HEK293 (cell line): ENCODE measurements around the gene TTC13.

Source experiments
- CTCF ChIP-seq: fragments of 450-650 bp; formaldehyde crosslinking; IDR thresholded peaks from 2 replicates; pipeline ENCODE4 v1.5.1; 2016; ENCODE audit warnings: missing biosample characterization, missing genetic modification characterization
- GLI4 ChIP-seq: fragments of 450-650 bp; formaldehyde crosslinking; IDR thresholded peaks from 2 replicates; pipeline ENCODE4 v1.5.1; 2016; ENCODE audit warnings: missing biosample characterization, missing genetic modification characterization
- MYNN ChIP-seq: fragments of 450-650 bp; formaldehyde crosslinking; IDR thresholded peaks from 2 replicates; pipeline ENCODE4 v1.5.1; 2016; ENCODE audit warnings: missing biosample characterization, missing genetic modification characterization, borderline replicate concordance
- ZNF350 ChIP-seq: fragments of 450-650 bp; formaldehyde crosslinking; IDR thresholded peaks from 2 replicates; pipeline ENCODE4 v1.5.0; 2017; ENCODE audit warnings: missing biosample characterization, mild to moderate bottlenecking, missing genetic modification characterization
- ZNF416 ChIP-seq: fragments of 450-650 bp; formaldehyde crosslinking; IDR thresholded peaks from 2 replicates; pipeline ENCODE4 v1.5.1; 2016; ENCODE audit warnings: missing biosample characterization, missing genetic modification characterization
- ZNF558 ChIP-seq: fragments of 450-650 bp; formaldehyde crosslinking; IDR thresholded peaks from 2 replicates; pipeline ENCODE4 v1.5.1; 2016; ENCODE audit warnings: missing biosample characterization, missing genetic modification characterization
- ZNF707 ChIP-seq: fragments of 450-650 bp; formaldehyde crosslinking; IDR thresholded peaks from 2 replicates; pipeline ENCODE4 v1.5.1; 2016; ENCODE audit warnings: missing biosample characterization, missing genetic modification characterization
- ZNF76 ChIP-seq: fragments of 450-650 bp; formaldehyde crosslinking; IDR thresholded peaks from 2 replicates; pipeline ENCODE4; 2016; ENCODE audit warnings: low read depth, missing biosample characterization, missing genetic modification characterization, borderline replicate concordance
- TF ChIP-seq, protein P1 (sequence below): fragments of 450-650 bp; formaldehyde crosslinking; IDR thresholded peaks from 2 replicates; pipeline ENCODE4 v1.5.1; 2016; ENCODE audit warnings: missing biosample characterization, missing genetic modification characterization

DNA sequence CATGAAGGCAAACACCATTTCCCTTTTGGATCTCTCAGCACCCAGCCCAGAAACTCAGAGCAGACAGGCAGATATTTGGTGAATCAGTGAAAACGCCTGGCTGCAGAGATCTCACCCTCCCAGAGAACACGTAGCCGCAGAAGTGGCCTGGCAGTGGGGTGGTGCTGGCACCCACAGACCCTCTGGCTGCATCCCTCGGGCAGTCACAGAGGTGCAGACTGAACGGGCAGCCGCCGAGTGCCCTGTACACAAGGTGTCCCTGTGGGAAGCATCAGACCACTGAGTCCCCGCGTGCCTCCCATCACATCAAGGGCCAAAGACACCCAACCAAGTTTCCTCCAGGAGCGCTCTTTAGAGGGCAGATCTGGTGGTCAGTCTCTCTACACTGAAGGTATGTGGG is 49.3 kb upstream of the TTC13 start:
- TF ChIP-seq, protein P1, sequence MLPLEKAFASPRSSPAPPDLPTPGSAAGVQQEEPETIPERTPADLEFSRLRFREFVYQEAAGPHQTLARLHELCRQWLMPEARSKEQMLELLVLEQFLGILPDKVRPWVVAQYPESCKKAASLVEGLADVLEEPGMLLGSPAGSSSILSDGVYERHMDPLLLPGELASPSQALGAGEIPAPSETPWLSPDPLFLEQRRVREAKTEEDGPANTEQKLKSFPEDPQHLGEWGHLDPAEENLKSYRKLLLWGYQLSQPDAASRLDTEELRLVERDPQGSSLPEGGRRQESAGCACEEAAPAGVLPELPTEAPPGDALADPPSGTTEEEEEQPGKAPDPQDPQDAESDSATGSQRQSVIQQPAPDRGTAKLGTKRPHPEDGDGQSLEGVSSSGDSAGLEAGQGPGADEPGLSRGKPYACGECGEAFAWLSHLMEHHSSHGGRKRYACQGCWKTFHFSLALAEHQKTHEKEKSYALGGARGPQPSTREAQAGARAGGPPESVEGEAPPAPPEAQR (tag by site-specific recombination) = no peak
- TF ChIP-seq CTCF (tag by site-specific recombination) = no peak
- TF ChIP-seq MYNN (tag by site-specific recombination) = no peak
- TF ChIP-seq GLI4 = no peak
- no peak for TF ChIP-seq ZNF707 (tag by site-specific recombination)
- TF ChIP-seq ZNF558 = no peak
- no peak for TF ChIP-seq ZNF416 (tag by site-specific recombination)
- TF ChIP-seq ZNF350 = no peak
- TF ChIP-seq ZNF76 (tag by site-specific recombination) = no peak
